Suppressor macrophage treated with lipopolysaccharide for 1 hour (primary cell): Measurements from ENCODE around the gene ADCK1.
"Not testable (repeated sequence)": the region's sequence is repeated elsewhere in the genome, so short reads cannot be mapped to it uniquely, and the experiment has no call there.

Experiments used
- DNase-seq, 3 donors: peaks; one replicate each; pipeline ENCODE4 v3.0.0-alpha.2; 2020 to 2022

Gene ADCK1

GRCh38 chr14:77903937-77904617 is 104.2 kb downstream of the ADCK1 start:
- no peak for DNase-seq

GRCh38 chr14:77906446-77906845 is 106.5 kb downstream of the ADCK1 start:
- DNase-seq, result no peak

- DNase-seq, result no peak
Observed at GRCh38 chr14:77908847-77909246, 108.9 kb downstream of the ADCK1 start.

- DNase-seq, result no peak
Observed at GRCh38 chr14:77909911-77910310, 110.0 kb downstream of the ADCK1 start.

- DNase-seq, result no peak
Observed at GRCh38 chr14:77910506-77910905, 110.6 kb downstream of the ADCK1 start.

- no peak for DNase-seq
Observed at GRCh38 chr14:77911356-77911755, 111.4 kb downstream of the ADCK1 start.

- DNase-seq, result no peak
Observed at GRCh38 chr14:77912754-77913556, 113.0 kb downstream of the ADCK1 start.

GRCh38 chr14:77914073-77914721 is 114.3 kb downstream of the ADCK1 start:
- DNase-seq, result no peak

- not testable (repeated sequence) for DNase-seq
Observed at GRCh38 chr14:77915390-77915789, 115.5 kb downstream of the ADCK1 start.

- no peak for DNase-seq
Observed at GRCh38 chr14:77917491-77918201, 117.7 kb downstream of the ADCK1 start.

GRCh38 chr14:77918448-77918847 is 118.5 kb downstream of the ADCK1 start:
- DNase-seq, result no peak

GRCh38 chr14:77920312-77920711 is 120.4 kb downstream of the ADCK1 start:
- no peak for DNase-seq

GRCh38 chr14:77921818-77922217 is 121.9 kb downstream of the ADCK1 start:
- no peak for DNase-seq

- DNase-seq, result no peak
Observed at GRCh38 chr14:77923131-77923936, 123.4 kb downstream of the ADCK1 start.

GRCh38 chr14:77924141-77924948 is 124.4 kb downstream of the ADCK1 start:
- DNase-seq, result no peak

GRCh38 chr14:77926942-77927341 is 127.0 kb downstream of the ADCK1 start:
- no peak for DNase-seq

GRCh38 chr14:77931441-77931840 is 131.5 kb downstream of the ADCK1 start:
- DNase-seq, result no peak

GRCh38 chr14:77936138-77936639 is 136.3 kb downstream of the ADCK1 start:
- no peak for DNase-seq

GRCh38 chr14:77947372-77947771 is 147.5 kb downstream of the ADCK1 start:
- DNase-seq, result peak in 2 of 3 donors; percentile 10 to 33

GRCh38 chr14:77950371-77951063 is 150.6 kb downstream of the ADCK1 start:
- no peak for DNase-seq
